NK-92 (cell line): ENCODE measurements around the gene TMC7.
"Not testable (repeated sequence)": the region's sequence is repeated elsewhere in the genome, so short reads cannot be mapped to it uniquely, and the experiment has no call there.

ENCODE experiments used
- DNase-seq: peaks from one replicate; lab custom pipeline; 2025; ENCODE audit not compliant: unreplicated experiment; lab: John Stamatoyannopoulos, UW

TMC7 gene

GRCh38 chr16:18979936-18980335, 3.8 kb upstream of the TMC7 start:
- DNase-seq, result no peak

GRCh38 chr16:18984435-18985005, 786 bp downstream of the TMC7 start:
- no peak for DNase-seq

- not testable (repeated sequence) for DNase-seq
Measured at GRCh38 chr16:18985256-18985655, 1.5 kb downstream of the TMC7 start.

GRCh38 chr16:18991731-18992130, 8.0 kb downstream of the TMC7 start:
- not testable (repeated sequence) for DNase-seq

- not testable (repeated sequence) for DNase-seq
Measured at GRCh38 chr16:18993531-18993930, 9.8 kb downstream of the TMC7 start.

GRCh38 chr16:18994181-18994580, 10.4 kb downstream of the TMC7 start:
- not testable (repeated sequence) for DNase-seq

GRCh38 chr16:18995406-18995805, 11.7 kb downstream of the TMC7 start:
- DNase-seq, result not testable (repeated sequence)

- DNase-seq, result not testable (repeated sequence)
Measured at GRCh38 chr16:18996536-18996935, 12.8 kb downstream of the TMC7 start.

GRCh38 chr16:18997001-18997400, 13.3 kb downstream of the TMC7 start:
- DNase-seq, result not testable (repeated sequence)

- DNase-seq, result no peak
Measured at GRCh38 chr16:18999045-18999393, 15.3 kb downstream of the TMC7 start.

GRCh38 chr16:19001788-19002187, 18.1 kb downstream of the TMC7 start:
- DNase-seq, result no peak

- DNase-seq, result no peak
Measured at GRCh38 chr16:19003935-19004334, 20.2 kb downstream of the TMC7 start.

GRCh38 chr16:19005561-19006445, 22.1 kb downstream of the TMC7 start:
- no peak for DNase-seq

GRCh38 chr16:19006446-19007315, 22.9 kb downstream of the TMC7 start:
- no peak for DNase-seq

GRCh38 chr16:19008245-19009169, 24.8 kb downstream of the TMC7 start:
- DNase-seq, result no peak

GRCh38 chr16:19011169-19011731, 27.5 kb downstream of the TMC7 start:
- no peak for DNase-seq

GRCh38 chr16:19014461-19014860, 30.7 kb downstream of the TMC7 start:
- DNase-seq, result no peak

GRCh38 chr16:19017179-19017578, 33.4 kb downstream of the TMC7 start:
- DNase-seq, result no peak

GRCh38 chr16:19020689-19021088, 37.0 kb downstream of the TMC7 start:
- no peak for DNase-seq

GRCh38 chr16:19021747-19022146, 38.0 kb downstream of the TMC7 start:
- no peak for DNase-seq
